HEK293T (cell line): ENCODE data around the gene PRDM16.

Experiments
- CTCF ChIA-PET: fragments of 350-600 bp; formaldehyde crosslinking; extraction: SDS; loops from one replicate; lab custom pipeline; 2021; ENCODE audit warnings: antibody characterized with exemption, inconsistent platforms; lab: Yijun Ruan, JAX
- POLR2A ChIA-PET: fragments of 350-600 bp; formaldehyde crosslinking; extraction: SDS; loops from one replicate; lab custom pipeline; 2020; ENCODE audit warnings: antibody characterized with exemption, inconsistent platforms; lab: Yijun Ruan, JAX
- DNase-seq: peaks from one replicate; pipeline ENCODE4 v3.0.0; 2012; ENCODE audit warnings: mixed read lengths; ENCODE audit errors: extremely low spot score
- ARNT ChIP-seq: fragments of 450-650 bp; IDR thresholded peaks from 2 replicates; pipeline ENCODE4 v1.6.1; 2017; ENCODE audit warnings: mild to moderate bottlenecking
- BHLHE40 ChIP-seq: fragments of 450-650 bp; IDR thresholded peaks from 2 replicates; pipeline ENCODE4 v1.6.1; 2016; ENCODE audit warnings: mild to moderate bottlenecking, moderate library complexity, borderline replicate concordance
- CTBP1 ChIP-seq: fragments of 450-650 bp; IDR thresholded peaks from 2 replicates; pipeline ENCODE4 v1.6.1; 2016; ENCODE audit warnings: borderline replicate concordance
- ELF4 ChIP-seq: fragments of 450-650 bp; IDR thresholded peaks from 2 replicates; pipeline ENCODE4 v1.6.1; 2017; ENCODE audit warnings: antibody characterized with exemption
- FOXA1 ChIP-seq: fragments of 450-650 bp; IDR thresholded peaks from 2 replicates; pipeline ENCODE4 v1.6.1; 2016; ENCODE audit warnings: mild to moderate bottlenecking
- FOXK2 ChIP-seq: fragments of 450-650 bp; IDR thresholded peaks from 2 replicates; pipeline ENCODE4 v1.6.1; 2016; ENCODE audit warnings: mild to moderate bottlenecking
- FOXM1 ChIP-seq: fragments of 450-650 bp; IDR thresholded peaks from 2 replicates; pipeline ENCODE4 v1.6.1; 2017; ENCODE audit warnings: mild to moderate bottlenecking, borderline replicate concordance
- HDGF ChIP-seq: fragments of 450-650 bp; IDR thresholded peaks from 2 replicates; pipeline ENCODE4 v1.6.1; 2017; ENCODE audit warnings: antibody characterized with exemption, borderline replicate concordance
- L3MBTL2 ChIP-seq: fragments of 450-650 bp; conservative IDR thresholded peaks from 2 replicates; pipeline ENCODE4 v1.6.1; 2016; ENCODE audit warnings: mild to moderate bottlenecking
- LEF1 ChIP-seq: fragments of 450-650 bp; IDR thresholded peaks from 2 replicates; pipeline ENCODE4 v1.6.1; 2017; ENCODE audit warnings: mild to moderate bottlenecking, borderline replicate concordance
- NFRKB ChIP-seq: fragments of 450-650 bp; IDR thresholded peaks from 2 replicates; pipeline ENCODE4 v1.6.1; 2016; ENCODE audit warnings: mild to moderate bottlenecking, moderate library complexity
- SP1 ChIP-seq: fragments of 450-650 bp; IDR thresholded peaks from 2 replicates; pipeline ENCODE4 v1.6.1; 2017
- SUZ12 ChIP-seq: fragments of 450-650 bp; IDR thresholded peaks from 2 replicates; pipeline ENCODE4 v1.6.1; 2016; ENCODE audit warnings: mild to moderate bottlenecking
- TARDBP ChIP-seq: fragments of 450-650 bp; IDR thresholded peaks from 2 replicates; pipeline ENCODE4 v1.6.1; 2016
- ZNF384 ChIP-seq: fragments of 450-650 bp; IDR thresholded peaks from 2 replicates; pipeline ENCODE4 v1.6.1; 2016
- TF ChIP-seq, protein P1 (sequence below): fragments of 450-650 bp; IDR thresholded peaks from 2 replicates; pipeline ENCODE4 v1.6.1; 2016

PRDM16 gene

GRCh38 chr1:3261007-3261968 lies 192.3 kb downstream of the PRDM16 start:
- TF ChIP-seq NFRKB (no peak), CTBP1 (no peak), ZNF384 (no peak), FOXA1 (no peak), TARDBP (no peak), SUZ12 (no peak), SP1 (no peak), ARNT (no peak), FOXM1 (no peak), HDGF (no peak), ELF4 (no peak), LEF1 (no peak), L3MBTL2 (no peak), FOXK2 (no peak), BHLHE40 (no peak)
- TF ChIP-seq, protein P1, sequence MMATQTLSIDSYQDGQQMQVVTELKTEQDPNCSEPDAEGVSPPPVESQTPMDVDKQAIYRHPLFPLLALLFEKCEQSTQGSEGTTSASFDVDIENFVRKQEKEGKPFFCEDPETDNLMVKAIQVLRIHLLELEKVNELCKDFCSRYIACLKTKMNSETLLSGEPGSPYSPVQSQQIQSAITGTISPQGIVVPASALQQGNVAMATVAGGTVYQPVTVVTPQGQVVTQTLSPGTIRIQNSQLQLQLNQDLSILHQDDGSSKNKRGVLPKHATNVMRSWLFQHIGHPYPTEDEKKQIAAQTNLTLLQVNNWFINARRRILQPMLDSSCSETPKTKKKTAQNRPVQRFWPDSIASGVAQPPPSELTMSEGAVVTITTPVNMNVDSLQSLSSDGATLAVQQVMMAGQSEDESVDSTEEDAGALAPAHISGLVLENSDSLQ: no peak
- DNase-seq: no peak
- ChIA-PET CTCF (no interaction called here), POLR2A (no interaction called here)

GRCh38 chr1:3261969-3262579 lies 193.1 kb downstream of the PRDM16 start:
- no peak for DNase-seq
- TF ChIP-seq ZNF384: no peak
- no peak for TF ChIP-seq FOXM1
- no peak for TF ChIP-seq HDGF
- no peak for TF ChIP-seq BHLHE40
- ChIA-PET POLR2A (no interaction called here), CTCF (interaction anchor here (0.6 kb wide), 1 partner anchor 347 kb away, joined by 3 read pairs; no protein-coding TSS in a partner anchor)

GRCh38 chr1:3262681-3263286 lies 193.8 kb downstream of the PRDM16 start:
- ChIA-PET CTCF (interaction anchor here (0.6 kb wide), 1 partner anchor 348 kb away, joined by 3 read pairs; no protein-coding TSS in a partner anchor), POLR2A (no interaction called here)
- TF ChIP-seq HDGF (no peak), ARNT (no peak), NFRKB (no peak), CTBP1 (no peak), FOXK2 (no peak), FOXM1 (no peak), SUZ12 (no peak), BHLHE40 (no peak), FOXA1 (no peak), SP1 (no peak), L3MBTL2 (no peak), LEF1 (no peak), ELF4 (no peak), TARDBP (no peak), ZNF384 (no peak)
- TF ChIP-seq, protein P1: no peak
- DNase-seq: no peak

DNA sequence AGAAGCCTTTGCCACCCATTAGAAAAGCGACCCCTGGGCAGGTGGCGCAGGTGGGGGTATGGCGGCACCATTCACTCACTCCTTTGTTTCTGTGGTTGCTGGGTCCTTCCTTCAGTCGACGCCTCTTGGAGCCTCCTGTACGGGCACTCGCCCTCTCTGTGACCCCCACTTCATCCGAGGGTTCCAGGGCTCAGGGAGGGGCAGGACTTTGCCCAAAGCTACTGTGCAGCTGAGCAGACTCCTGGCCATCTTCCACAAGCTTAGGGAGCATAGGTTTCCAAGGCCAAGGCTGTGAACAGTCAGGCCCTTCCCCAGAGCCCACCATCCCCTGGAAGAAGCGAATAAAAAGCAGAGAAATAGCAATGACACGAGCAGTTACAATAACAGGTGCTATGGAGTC lies 194.8 kb downstream of the PRDM16 start:
- DNase-seq: no peak
- TF ChIP-seq L3MBTL2: no peak
- no peak for TF ChIP-seq ZNF384
- no peak for TF ChIP-seq FOXK2
- TF ChIP-seq BHLHE40: no peak
- TF ChIP-seq SP1: no peak
- TF ChIP-seq LEF1: no peak
- TF ChIP-seq FOXM1: no peak
- TF ChIP-seq FOXA1: no peak
- TF ChIP-seq, protein P1: no peak
- TF ChIP-seq ARNT: no peak
- no peak for TF ChIP-seq NFRKB
- CTCF ChIA-PET: no interaction called here
- POLR2A ChIA-PET: no interaction called here

GRCh38 chr1:3264456-3264855 lies 195.5 kb downstream of the PRDM16 start:
- POLR2A ChIA-PET: no interaction called here
- TF ChIP-seq NFRKB (no peak), BHLHE40 (no peak), FOXK2 (no peak)
- no peak for DNase-seq
- CTCF ChIA-PET: no interaction called here
